HCT116 (cell line): ENCODE results near the gene SIRPA. TPM values are rescaled to one million over a fixed set of nuclear protein-coding genes. Genes with fewer than 3 reads are reported as not detected.

Experiments
- ATAC-seq: fragments of 200-7000 bp; cut with Tn5 transposase; 2 replicates; pipeline ENCODE4 v1.9.1; 2020; ENCODE audit warnings: mild to moderate bottlenecking, moderate library complexity
- BruUV-seq: library from RNA; stranded (reverse); fragments of 400-500 nt; replicated peaks from 2 replicates; lab custom pipeline; 2021; lab: Mats Ljungman, UMichigan
- CTCF ChIA-PET: fragments of 300-600 bp; sonication (Branson Sonifier 250); formaldehyde crosslinking; loops from one replicate; lab custom pipeline; 2021; ENCODE audit warnings: antibody characterized with exemption; lab: Charles Lee
- POLR2A ChIA-PET: fragments of 300-600, 350-600 bp; sonication (Branson Sonifier 250); formaldehyde crosslinking; loops from one replicate; lab custom pipeline; 2021; ENCODE audit warnings: antibody characterized with exemption; lab: Charles Lee
- RAD21 ChIA-PET, 2 experiments: fragments of 300-600 bp; sonication (Branson Sonifier 250); formaldehyde crosslinking; loops; one replicate each; lab custom pipeline; 2023; ENCODE audit warnings: low total read pairs in 2 of 2; ENCODE audit not compliant: uncharacterized antibody in 2 of 2, unreplicated experiment in 2 of 2, low non-redundant PET in 1 of 2; lab: Charles Lee
- DNase-seq: peaks from one replicate; pipeline ENCODE4 v3.0.0-alpha.2; 2010; ENCODE audit warnings: low read depth, low spot score
- H2AFZ ChIP-seq: fragments of 200-600 bp; shearing (Covaris generic), sonication (generic); 2 replicates; pipeline ENCODE4 v1.6.1; 2017; ENCODE audit warnings: low read depth, mixed run types, mixed read lengths, antibody characterized with exemption, low read length; ENCODE audit not compliant: poor library complexity, severe bottlenecking
- H3K27ac ChIP-seq: 2 replicates; pipeline ENCODE4 v1.5.1; 2012; ENCODE audit warnings: low read depth, low read length
- H3K27me3 ChIP-seq: fragments of 200-600 bp; sonication (generic); 2 replicates; pipeline ENCODE4 v1.6.1; 2016; ENCODE audit warnings: mixed run types, low read length, mixed read lengths; ENCODE audit not compliant: insufficient read depth
- H3K36me3 ChIP-seq, 2 experiments: fragments of 200-500 bp in 1 of 2; fragments of 200-600 bp in 1 of 2; sonication (Bioruptor generic) in 1 of 2; sonication (generic) in 1 of 2; 2 replicates each; pipeline versions ENCODE4 v1.5.1 to v1.6.1; 2014 to 2016; ENCODE audit warnings: low read length in 2 of 2, inconsistent platforms in 1 of 2, mixed read lengths in 1 of 2, mixed run types in 1 of 2; ENCODE audit not compliant: insufficient read depth in 2 of 2, control insufficient read depth in 1 of 2
- H3K4me1 ChIP-seq, 2 experiments: fragments of 200-600 bp in 1 of 2; sonication (generic) in 1 of 2; 2 replicates each; pipeline versions ENCODE4 v1.5.1 to v1.6.1; 2012 to 2017; ENCODE audit warnings: low read length in 2 of 2, inconsistent platforms in 1 of 2, mild to moderate bottlenecking in 1 of 2, mixed read lengths in 1 of 2, mixed run types in 1 of 2, moderate library complexity in 1 of 2; ENCODE audit not compliant: insufficient read depth in 2 of 2, control insufficient read depth in 1 of 2
- H3K4me2 ChIP-seq: fragments of 200-600 bp; sonication (generic); 2 replicates; pipeline ENCODE4 v1.6.1; 2017; ENCODE audit warnings: mixed run types, low read length, mixed read lengths
- H3K4me3 ChIP-seq, 2 experiments: fragments of 200-600 bp in 1 of 2; sonication (generic) in 1 of 2; replicated peaks in 1 of 2; 2 replicates each; pipeline ENCODE4 v1.5.1; 2011 to 2016; ENCODE audit warnings: low read length in 2 of 2, control low read depth in 1 of 2, low read depth in 1 of 2, mild to moderate bottlenecking in 1 of 2, mixed read lengths in 1 of 2, mixed run types in 1 of 2
- H3K79me2 ChIP-seq: fragments of 200-600 bp; sonication (generic); 2 replicates; pipeline ENCODE4 v1.6.1; 2017; ENCODE audit warnings: mild to moderate bottlenecking, mixed run types, low read length, moderate library complexity, mixed read lengths; ENCODE audit not compliant: insufficient read depth
- H3K9ac ChIP-seq: fragments of 200-600 bp; sonication (generic); 2 replicates; pipeline ENCODE4 v1.6.1; 2016; ENCODE audit warnings: low read length, mixed read lengths
- H3K9me2 ChIP-seq: fragments of 200-600 bp; sonication (generic), shearing (Covaris generic); 2 replicates; pipeline ENCODE4 v1.6.1; 2017; ENCODE audit warnings: mixed run types, mild to moderate bottlenecking, moderate library complexity; ENCODE audit not compliant: insufficient read depth
- H3K9me3 ChIP-seq, 2 experiments: fragments of 200-500 bp in 1 of 2; fragments of 200-600 bp in 1 of 2; sonication (Bioruptor generic) in 1 of 2; sonication (generic) in 1 of 2; 2 replicates each; pipeline ENCODE4 v1.6.1; 2014 to 2017; ENCODE audit warnings: low read length in 2 of 2, mixed read lengths in 2 of 2, inconsistent platforms in 1 of 2, low read depth in 1 of 2, mild to moderate bottlenecking in 1 of 2, mixed run types in 1 of 2, moderate library complexity in 1 of 2; ENCODE audit not compliant: control insufficient read depth in 1 of 2, insufficient read depth in 1 of 2
- H4K20me1 ChIP-seq: fragments of 200-600 bp; sonication (generic), shearing (Covaris generic); 2 replicates; pipeline ENCODE4 v1.6.1; 2017; ENCODE audit warnings: mixed run types, mild to moderate bottlenecking, moderate library complexity; ENCODE audit not compliant: insufficient read depth
- CBX3 ChIP-seq: IDR thresholded peaks from 2 replicates; pipeline ENCODE4 v1.6.1; 2012; ENCODE audit warnings: low read depth
- EGR1 ChIP-seq: IDR thresholded peaks from 2 replicates; pipeline ENCODE4 v1.6.1; 2012; ENCODE audit warnings: low read depth
- EZH2 ChIP-seq: fragments of 200-600 bp; sonication (generic); IDR thresholded peaks from 2 replicates; pipeline ENCODE4 v1.6.1; 2017; ENCODE audit warnings: antibody characterized with exemption, mixed run types
- FOSL1 ChIP-seq: IDR thresholded peaks from 2 replicates; pipeline ENCODE4 v1.6.1; 2012; ENCODE audit warnings: low read depth
- JUND ChIP-seq: IDR thresholded peaks from 2 replicates; pipeline ENCODE4 v1.6.1; 2012
- RAD21 ChIP-seq: IDR thresholded peaks from 2 replicates; pipeline ENCODE4 v1.6.1; 2012; ENCODE audit warnings: low read depth, mild to moderate bottlenecking
- REST ChIP-seq: IDR thresholded peaks from 2 replicates; pipeline ENCODE4 v1.6.1; 2012; ENCODE audit warnings: low read depth
- SRF ChIP-seq: IDR thresholded peaks from 2 replicates; pipeline ENCODE4 v1.6.1; 2012; ENCODE audit warnings: low read depth
- TCF7L2 ChIP-seq: IDR thresholded peaks from 2 replicates; pipeline ENCODE4 v1.7.0; 2011; ENCODE audit warnings: borderline replicate concordance, inconsistent platforms; ENCODE audit not compliant: insufficient read depth, insufficient read length; ENCODE audit errors: extremely low read depth
- intact Hi-C: fragments of 100-400 bp; cut with micrococcal nuclease; formaldehyde crosslinking; loops from 2 replicates; pipeline ENCODE4 v1.10.0; 2022
- total RNA-seq: library from RNA; stranded (reverse); gene quantifications from one replicate; pipeline ENCODE4 v1.2.1, GENCODE V29; 2021; ENCODE audit not compliant: unreplicated experiment

SIRPA gene
- total RNA-seq, 1 experiment from 2014 or later, result 15.3 TPM

GRCh38 chr20:1906361-1907051, 11.3 kb downstream of the SIRPA start (continued):
- TF ChIP-seq REST, result no peak
- TF ChIP-seq, all 23 proteins: peak for 0

DNA sequence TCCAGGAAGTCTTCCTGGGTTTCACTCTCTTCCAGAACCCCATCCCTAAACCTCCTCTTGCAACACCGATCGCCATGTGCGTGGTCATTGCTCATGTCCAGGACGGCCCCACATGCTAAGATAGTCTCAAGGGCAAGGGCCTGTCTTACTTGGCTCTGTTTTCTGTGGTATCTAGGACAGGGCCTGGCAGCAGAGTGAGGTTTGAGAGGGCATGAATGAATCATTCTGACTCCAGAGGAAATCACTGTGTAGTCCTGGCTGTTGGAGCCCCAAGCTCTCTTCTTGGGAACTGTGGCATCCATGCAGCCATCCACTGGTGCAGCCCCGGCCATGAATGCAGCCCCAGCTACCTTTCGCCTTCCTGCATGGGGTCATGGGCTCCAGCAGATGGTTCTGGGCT, 12.4 kb downstream of the SIRPA start:
- Histone ChIP-seq H3K79me2 (peaks cover 3% of the 10 kb centered on the region; the same call in 1 of the 2 replicates), H3K9me3 (no peaks in the 10 kb centered on the region), H4K20me1 (no peaks in the 10 kb centered on the region), H3K9me2 (no peaks in the 10 kb centered on the region), H3K27me3 (no peaks in the 10 kb centered on the region), H3K27ac (no peak overlapping the region), H3K4me3 (no peak overlapping the region), H3K4me1 (no peaks in the 10 kb centered on the region), H3K4me2 (no peak overlapping the region), H2AFZ (no peak overlapping the region), H3K9ac (no peak overlapping the region), H3K36me3 (no peaks in the 10 kb centered on the region)
- ChIA-PET RAD21 (no interaction called here), POLR2A (no interaction called here), CTCF (no interaction called here)
- ATAC-seq (no peak), DNase-seq (no peak)
- intact Hi-C loops, result no loop called here
- TF ChIP-seq JUND (no peak), EGR1 (no peak), EZH2 (no peak), REST (no peak), FOSL1 (no peak), RAD21 (no peak), SRF (no peak), TCF7L2 (no peak), CBX3 (no peak)
- no TSS peak for BruUV-seq
